Activated effector memory CD4-positive, alpha-beta T cell treated with anti-CD3 and anti-CD28 coated beads, Interleukin-2, amount 50 U/mL, for 16 hours (primary cell): Measurements from ENCODE around the gene MAGI3.
"Not testable (repeated sequence)": the region's sequence is repeated elsewhere in the genome, so short reads cannot be mapped to it uniquely, and the experiment has no call there.

Source experiments
- DNase-seq: peaks from one replicate; pipeline ENCODE4 v3.0.0-alpha.2; 2020

MAGI3 gene

GRCh38 chr1:113530021-113530420 lies 139.7 kb downstream of the MAGI3 start:
- no peak for DNase-seq

GRCh38 chr1:113531321-113531720 lies 141.0 kb downstream of the MAGI3 start:
- no peak for DNase-seq

DNA sequence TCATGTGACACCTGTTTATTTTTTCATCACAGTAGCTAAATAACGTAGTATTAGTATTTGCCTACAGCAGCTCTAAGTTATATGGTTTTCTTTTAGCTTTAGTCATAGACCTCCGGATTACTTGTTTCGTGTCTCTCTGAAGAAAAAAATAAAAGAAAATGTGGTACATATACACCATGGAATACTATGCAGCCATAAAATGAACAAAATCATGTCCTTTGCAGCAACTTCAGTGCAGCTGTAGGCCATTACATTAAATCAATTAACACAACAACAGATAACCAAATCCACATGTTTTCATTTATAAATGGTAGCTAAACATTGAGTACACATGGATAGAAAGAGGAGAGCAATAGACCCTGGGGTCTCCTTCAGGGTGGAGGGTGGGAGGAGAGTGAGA lies 142.7 kb downstream of the MAGI3 start:
- no peak for DNase-seq

GRCh38 chr1:113534130-113534817 lies 144.0 kb downstream of the MAGI3 start:
- no peak for DNase-seq

DNA sequence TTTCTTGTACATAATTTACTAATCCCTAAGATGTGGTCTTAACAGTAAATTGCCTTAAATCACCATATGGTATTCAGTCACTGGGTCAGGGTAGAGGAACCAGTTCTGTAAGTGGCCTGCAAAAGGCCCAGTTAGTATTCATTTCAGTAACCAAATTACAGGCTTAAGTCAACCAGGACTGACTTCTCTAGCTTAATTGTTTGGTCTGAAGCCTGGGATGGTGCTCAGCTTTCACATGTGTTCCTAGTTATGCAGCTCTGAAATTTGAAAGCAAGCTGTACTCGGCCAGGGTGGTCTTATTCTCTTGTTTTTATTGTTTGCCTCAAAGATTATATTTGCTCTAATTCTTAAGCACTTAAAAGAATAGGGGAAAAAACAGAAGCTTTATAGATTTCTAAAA lies 144.6 kb downstream of the MAGI3 start:
- DNase-seq, result no peak

- no peak for DNase-seq
Measured at GRCh38 chr1:113536182-113536780, 146.0 kb downstream of the MAGI3 start.

DNA sequence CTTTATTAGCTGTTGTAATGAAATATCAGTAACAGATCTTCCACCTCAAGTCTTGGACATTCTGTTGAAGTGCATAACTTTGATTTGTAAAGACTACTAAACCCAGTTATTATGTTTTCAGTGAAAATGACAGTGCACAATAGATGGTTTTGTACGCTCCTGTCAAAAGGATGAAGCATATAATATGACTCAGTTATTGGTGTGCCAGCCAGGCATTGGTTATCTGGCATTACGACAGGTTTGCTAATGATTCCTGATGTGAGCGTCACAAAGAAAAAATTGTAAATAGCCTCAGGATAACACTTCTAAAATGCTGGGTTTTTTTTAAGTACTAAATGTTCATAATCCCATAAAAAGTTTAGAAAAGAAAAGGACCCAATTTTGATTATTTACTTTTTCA lies 147.9 kb downstream of the MAGI3 start:
- DNase-seq, result no peak

- no peak for DNase-seq
Measured at GRCh38 chr1:113540335-113540734, 150.0 kb downstream of the MAGI3 start.

GRCh38 chr1:113541106-113541505 lies 150.8 kb downstream of the MAGI3 start:
- DNase-seq, result no peak

- no peak for DNase-seq
Measured at GRCh38 chr1:113542221-113542701, 151.9 kb downstream of the MAGI3 start.

DNA sequence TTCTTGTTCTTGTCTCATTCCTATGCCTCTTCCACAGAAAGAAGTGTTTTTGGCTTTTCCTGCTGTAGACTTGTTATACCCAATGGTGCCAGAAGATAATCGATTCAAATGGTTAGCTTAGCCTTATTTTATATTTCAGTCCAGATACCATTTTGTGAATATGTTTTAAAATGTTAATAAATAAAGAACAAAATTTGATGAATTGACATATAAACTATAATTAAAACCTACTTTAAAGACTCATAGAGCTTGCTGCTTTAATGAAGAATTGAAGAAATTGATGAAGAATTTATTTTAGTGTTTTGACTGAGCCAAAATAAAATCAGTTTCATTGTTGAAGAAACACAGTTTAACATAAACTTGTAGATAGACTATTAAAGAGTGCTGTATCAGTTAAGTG lies 152.8 kb downstream of the MAGI3 start:
- no peak for DNase-seq

GRCh38 chr1:113545210-113545609 lies 154.9 kb downstream of the MAGI3 start:
- no peak for DNase-seq

DNA sequence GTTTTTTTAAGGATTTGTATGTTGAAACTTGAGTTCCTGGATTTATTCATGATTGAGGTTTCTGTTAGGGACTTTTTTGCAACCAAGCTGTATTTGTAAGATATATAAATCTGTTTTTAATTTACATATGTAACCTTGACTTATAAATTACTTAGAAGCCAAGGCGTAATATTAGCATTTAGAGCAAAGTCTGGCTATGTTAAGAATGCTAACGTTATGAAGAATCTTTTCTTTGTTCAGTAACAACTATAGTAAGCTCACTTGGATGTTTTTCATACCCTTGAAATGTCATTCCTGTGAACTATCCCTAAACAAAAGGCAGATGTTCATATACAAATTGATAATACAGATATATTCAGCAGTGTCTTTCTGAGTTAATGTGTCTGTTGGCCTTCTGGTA lies 155.3 kb downstream of the MAGI3 start:
- no peak for DNase-seq

GRCh38 chr1:113551728-113552127 lies 161.4 kb downstream of the MAGI3 start:
- no peak for DNase-seq

DNA sequence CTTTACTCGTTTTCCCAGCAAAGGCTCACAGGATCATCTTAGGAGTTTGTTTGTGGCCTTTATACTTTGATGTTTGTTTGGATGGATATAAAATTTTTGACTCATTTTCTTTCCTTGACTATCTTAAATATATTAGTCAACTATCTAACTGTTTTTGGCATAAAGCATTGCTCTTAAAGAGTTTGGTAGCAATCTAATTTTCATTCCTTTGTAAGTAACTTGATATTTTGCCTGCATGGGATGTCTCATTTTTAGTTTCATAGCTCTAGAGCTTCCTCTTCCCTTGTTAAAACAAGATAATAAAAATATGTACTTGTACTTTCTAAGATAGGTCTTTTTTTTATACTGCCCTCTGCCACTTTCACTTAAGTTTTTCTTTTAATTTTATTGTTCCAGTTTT lies 161.9 kb downstream of the MAGI3 start:
- no peak for DNase-seq

DNA sequence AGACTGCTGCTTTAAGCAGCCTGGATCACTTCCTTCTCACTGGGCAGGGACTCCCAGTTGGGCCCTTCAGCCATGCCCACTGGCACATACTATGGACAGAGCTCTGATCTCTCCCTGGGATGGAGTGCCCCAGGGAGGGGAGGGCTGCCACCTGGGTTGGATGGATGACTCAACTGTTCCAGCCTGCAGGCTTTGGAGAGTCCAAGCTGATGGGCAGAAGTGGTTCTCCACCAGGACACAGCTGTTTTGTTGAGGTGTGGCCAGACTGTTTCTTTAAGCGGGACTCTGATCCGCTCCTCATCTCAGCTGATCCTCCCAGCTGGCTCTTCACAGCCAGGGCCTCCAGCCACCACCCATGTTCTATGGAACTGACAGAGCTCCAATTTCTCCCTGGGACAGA lies 166.9 kb downstream of the MAGI3 start:
- no peak for DNase-seq

DNA sequence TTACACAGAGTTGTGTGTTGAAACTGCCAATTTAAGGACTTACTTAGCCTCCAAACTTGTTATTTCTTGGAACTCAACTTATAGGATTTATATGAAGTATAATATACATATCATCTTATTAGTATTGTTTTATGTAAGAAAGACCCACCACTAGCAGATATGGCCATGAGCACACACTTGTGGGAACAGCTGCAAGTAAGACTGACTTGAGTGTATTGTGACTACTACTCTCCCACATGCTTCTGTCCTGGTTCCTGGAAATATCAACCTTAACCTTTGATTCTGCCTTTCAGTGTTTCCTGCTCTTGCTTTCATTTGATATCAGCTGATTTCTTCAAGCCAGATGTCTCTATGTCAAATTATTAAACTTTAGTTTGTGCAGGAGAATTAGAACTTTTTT lies 175.3 kb downstream of the MAGI3 start:
- DNase-seq, result no peak

GRCh38 chr1:113567427-113567826 lies 177.1 kb downstream of the MAGI3 start:
- DNase-seq, result no peak

DNA sequence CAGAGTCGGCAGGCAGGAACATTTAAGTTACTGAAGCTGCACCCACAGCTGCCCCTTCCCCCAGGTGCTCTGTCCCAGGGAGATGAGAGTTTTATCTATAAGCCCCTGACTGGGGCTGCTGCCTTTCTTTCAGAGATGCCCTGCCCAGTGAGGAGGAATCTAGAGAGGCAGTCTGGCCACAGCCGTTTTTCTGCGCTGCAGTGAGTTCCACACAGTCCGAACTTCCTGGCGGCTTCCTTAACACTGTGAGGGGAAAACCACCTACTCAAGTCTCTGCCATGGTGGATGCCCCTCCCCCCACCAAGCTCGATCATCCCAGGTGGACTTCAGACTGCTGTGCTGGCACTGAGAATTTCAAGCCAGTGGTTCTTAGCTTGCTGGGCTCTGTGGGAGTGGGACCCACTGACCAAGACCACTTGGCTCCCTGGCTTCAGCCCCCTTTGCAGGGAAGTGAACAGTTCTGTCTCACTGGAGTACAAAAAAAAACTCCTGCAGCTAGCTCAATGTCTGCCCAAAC lies 185.5 kb downstream of the MAGI3 start:
- not testable (repeated sequence) for DNase-seq

DNA sequence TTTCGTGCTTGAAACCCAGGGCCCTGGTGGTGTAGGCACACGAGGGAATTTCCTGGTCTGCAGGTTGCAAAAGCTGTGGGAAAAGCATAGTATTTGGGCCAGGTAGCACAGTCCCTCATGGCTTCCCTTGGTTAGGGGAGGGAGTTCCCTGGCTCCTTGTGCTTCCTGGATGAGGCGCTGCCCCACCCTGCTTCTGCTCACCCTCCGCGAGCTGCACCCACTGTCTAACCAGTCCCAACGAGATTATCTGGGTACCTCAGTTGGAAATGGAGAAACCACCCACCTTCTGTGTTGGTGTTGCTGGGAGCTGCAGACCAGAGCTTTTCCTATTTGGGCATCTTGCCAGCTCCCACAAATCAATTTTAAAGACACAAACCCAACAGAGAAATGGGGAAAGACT lies 186.0 kb downstream of the MAGI3 start:
- DNase-seq, result no peak

DNA sequence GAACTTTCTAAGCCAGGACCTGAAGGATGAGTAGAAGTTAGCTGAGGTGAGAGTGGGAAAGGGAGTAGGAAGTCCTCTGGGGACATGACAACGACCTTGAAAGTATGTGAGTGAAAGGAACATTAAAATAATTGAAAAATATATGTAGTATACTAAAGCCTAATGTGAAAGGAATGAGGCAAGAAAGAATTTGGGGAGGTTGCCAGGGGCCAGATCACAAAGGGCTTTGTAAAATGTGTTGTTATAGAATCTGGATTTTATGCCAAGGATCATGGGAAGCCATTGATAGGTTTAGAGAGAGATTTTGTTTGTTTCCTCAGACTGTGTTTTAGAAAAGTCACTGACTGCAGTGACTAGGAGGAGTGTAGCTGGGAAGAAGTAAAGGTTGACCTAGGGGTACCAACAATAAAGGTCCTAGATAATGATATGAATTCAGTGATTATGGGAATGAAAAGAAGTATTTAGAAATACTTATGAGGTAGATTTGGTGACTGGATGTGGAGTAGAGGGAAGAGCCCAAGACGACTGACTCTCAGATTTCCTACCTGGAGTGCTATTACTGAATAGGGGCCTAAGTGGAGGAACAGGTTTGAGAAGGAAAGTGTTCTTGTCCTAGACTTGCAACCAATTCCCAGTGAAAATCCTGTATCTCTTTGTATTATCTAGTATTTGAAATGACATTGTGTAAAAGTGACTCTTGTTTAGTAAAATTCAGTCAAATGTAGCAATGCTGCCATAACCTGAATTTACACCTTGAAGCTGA lies 189.1 kb downstream of the MAGI3 start:
- DNase-seq, result no peak

DNA sequence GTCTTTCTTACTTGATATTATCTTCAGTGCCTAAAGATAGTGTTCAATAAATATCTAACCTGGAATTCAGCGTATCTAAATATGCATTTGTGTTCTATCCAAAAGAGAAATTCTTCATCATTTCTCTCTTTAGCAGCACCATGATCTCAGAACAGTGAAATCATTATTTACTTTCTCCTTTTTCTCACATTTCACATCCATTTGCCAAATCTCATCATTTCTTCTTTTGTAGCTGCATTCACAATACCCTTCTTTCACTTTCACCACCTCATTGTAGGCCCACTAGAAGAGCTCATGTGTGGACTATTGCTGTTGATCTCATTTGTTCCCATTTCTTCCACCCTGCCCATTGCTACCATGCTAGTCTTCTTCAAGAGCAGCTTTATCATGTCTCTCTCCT lies 191.0 kb downstream of the MAGI3 start:
- no peak for DNase-seq

DNA sequence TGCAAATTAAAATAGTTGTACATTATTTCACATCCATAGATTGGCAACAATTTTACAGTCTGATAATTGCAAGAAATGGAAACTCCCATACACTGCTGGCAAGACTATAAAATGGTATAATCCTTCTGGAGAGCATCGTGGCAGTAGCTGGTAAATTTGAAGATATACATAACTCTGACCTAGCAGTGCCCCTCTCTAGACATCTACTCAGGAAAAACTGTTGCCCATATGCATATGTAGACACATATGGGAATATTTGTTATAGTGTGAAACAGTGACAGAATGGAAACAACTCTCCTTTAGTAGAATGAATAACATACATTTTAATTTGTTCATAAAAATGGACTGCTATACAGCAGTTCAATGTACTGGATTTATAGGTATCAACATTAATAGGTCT lies 191.8 kb downstream of the MAGI3 start:
- DNase-seq, result no peak

- DNase-seq, result no peak
Measured at GRCh38 chr1:113587475-113587874, 197.2 kb downstream of the MAGI3 start.
